Non-pigmented ciliary epithelial cell (primary cell): ENCODE results near the gene LRRC46.

ENCODE experiments used
- DNase-seq: peaks from one replicate; pipeline ENCODE4 v3.0.0-alpha.2; 2010; ENCODE audit warnings: low read depth

The LRRC46 gene

DNA sequence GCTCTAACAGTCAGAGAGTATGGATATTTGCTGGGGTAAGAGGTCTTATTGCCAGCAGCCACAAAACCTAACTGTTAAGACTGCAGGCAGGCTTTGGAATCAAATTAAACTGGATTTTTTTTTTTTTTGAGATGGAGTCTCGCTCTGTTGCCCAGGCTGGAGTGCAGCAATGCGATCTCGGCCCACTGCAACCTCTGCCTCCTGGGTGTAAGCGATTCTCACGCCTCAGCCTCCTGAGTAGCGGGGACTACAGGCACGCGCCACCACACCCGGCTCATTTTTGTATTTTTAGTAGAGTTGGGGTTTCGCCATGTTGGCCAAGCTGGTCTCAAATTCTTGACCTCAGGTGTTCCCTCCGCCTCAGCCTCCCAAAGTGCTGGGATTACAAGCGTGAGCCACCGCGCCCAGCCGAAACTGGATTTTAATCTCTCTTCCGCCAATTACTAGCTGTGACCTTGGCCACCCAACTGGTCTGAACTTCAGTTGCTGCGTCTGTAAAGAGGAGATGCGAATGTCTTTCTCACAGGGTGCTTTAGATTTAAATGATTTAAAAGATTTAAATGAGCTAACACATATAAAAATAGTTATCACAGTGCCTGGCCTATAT, 971 bp upstream of the LRRC46 start:
- DNase-seq = no peak

DNA sequence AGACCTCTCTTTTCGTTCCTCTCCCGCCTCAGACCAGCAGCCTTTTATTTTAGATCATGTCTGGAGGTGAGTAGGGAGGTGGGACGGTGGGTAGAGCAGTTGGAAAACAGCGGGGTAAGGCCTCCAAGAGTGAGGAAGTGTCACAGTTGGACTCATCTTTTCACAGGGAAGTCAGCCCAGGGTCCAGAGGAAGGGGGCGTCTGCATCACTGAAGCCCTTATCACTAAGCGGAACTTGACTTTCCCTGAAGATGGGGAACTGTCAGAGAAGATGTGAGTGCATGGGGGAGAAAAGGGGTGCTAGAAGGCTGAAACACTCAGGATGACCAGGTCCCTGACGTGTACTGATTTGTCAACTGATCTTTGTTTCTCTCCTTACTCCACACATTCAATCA, 461 bp downstream of the LRRC46 start:
- no peak for DNase-seq

GRCh38 chr17:47834756-47835155, 3.3 kb downstream of the LRRC46 start:
- DNase-seq = no peak

- no peak for DNase-seq
These were observed 5.1 kb downstream of the LRRC46 start for GRCh38 chr17:47836601-47837000.

GRCh38 chr17:47837401-47838039, 6.0 kb downstream of the LRRC46 start:
- DNase-seq = no peak

DNA sequence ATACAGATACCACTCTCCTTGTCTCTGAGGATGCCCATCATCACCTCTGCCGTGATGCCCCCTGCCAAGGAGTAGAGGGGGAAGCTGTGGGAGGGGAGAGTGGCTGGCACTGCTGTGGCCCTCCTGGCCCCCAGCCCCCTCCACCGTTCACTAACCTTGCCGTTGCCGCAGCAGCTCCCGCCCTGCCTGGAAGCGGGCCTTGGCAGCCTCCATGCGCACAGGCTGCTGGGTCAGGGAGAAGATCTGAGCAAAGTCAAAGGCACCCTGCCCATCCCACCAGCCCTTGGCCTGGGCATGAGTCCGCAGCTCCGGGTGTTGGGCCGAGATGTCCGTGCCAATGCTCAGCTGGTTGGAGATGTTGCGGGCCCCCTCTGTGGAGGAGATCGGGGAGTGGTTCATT, 7.2 kb downstream of the LRRC46 start:
- no peak for DNase-seq

DNA sequence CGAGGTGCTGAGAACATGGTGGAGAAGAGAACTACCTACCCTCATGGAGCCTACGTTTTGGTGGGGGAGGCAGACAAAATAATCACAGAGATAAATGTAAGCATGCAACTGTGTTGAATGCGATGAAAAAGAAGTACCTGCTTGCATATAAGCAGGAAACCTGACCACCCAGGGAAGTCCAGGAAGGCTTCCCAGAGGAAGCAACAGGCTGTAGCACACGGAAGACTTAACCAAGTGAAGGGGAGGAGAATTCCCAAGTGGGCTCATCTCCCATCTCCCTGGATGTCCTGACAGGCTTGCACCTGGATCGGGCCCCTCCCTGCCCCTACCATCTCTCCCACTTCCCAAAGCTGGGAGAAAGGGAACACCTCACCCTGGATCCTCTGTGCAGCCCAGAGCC, 7.6 kb downstream of the LRRC46 start:
- DNase-seq = no peak

GRCh38 chr17:47840001-47840741, 8.7 kb downstream of the LRRC46 start:
- DNase-seq = no peak

DNA sequence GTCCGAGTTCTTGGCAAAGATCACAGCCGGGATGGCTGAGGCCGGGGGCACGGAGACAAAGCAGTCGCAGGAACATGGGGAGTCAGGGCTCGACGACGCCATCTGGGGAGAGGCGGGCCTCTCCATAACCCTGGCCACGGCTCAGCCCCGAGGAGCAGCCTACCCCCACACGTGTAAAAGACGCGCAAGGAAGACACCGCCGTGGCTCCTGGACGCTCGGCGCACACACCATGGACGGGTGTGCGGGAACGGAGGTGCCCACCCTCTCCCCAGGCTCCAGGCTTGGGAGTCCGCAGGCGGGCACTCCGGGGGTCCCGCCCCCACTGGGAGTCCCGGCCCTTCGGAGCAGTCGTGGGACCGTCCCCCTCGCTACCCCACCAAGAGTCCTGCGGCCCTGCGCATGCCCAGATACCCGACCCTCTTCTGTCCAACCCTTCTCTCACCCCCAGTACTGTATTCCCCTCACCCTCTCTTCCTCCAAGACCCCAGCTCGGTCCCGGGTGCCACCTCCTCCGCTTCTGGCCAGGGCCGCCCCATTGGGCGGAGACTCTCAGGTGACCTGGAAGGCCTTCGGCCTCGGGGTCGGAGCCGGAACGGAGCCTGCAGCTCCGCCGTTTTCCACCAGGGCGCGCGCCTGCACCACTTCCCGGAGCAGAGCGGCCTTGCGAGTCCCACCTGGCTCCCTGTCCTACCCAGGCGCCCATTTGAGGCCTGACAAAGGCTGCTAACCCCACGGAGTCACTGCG, 9.4 kb downstream of the LRRC46 start, which contains the start of gene SCRN2:
SCRN2 (minus strand) TSS at position 532 of the 746 bp plus-strand sequence; CDS start at position 102, 430 bp downstream.
- no peak for DNase-seq

GRCh38 chr17:47841488-47842291, 10.2 kb downstream of the LRRC46 start:
- no peak for DNase-seq

DNA sequence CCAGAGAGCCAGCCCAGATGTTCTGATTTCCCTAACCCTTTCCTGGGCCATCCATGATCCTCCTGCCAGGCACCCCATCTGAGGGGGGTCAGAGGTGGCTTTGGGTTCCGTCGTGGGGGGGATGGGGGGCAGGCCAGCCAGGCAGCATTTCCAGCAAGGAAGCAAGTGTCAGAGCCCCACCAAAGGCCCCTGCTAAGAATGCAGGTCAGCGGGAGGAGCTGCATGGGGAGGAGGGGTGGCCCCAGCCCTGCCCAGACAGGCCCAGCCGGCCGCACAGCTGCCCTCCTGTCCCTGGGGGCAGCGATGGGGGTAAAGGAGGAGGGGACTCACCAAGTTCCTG, 11.9 kb downstream of the LRRC46 start:
- DNase-seq = no peak

GRCh38 chr17:47844227-47844626, 12.8 kb downstream of the LRRC46 start:
- DNase-seq = no peak

GRCh38 chr17:47844814-47845715, 13.6 kb downstream of the LRRC46 start:
- DNase-seq = no peak

- no peak for DNase-seq
These were observed 14.2 kb downstream of the LRRC46 start for GRCh38 chr17:47845716-47846075.

DNA sequence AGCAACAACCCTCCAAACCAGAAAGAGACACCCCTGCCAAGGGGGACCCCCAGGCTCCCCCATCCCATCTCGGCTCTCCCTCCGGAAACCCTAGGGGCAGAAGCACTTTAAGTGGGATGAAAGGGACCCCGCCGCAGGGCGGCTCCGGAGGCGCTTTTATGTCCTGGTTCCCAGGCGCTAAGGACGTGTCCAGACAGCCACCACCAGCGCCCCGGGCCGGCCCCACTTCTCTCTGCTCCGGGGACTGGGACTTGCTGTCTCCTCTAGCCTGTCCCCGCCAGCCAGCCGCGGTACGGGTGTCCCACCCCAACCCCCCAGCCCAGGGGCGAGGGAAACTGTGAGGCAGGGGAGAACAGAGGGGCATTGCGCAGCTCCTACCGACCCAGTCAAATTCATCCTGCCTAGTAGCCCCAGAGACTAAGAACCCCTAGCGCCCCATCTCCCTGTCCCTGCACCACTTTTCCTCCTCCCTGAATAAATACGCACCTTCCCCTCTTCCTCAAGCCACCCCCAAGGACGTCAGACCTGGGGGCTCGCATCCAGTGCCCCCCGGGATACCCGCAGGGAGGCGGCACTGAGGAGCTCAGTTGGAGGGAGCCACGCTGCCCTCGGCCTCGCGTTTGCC, 15.4 kb downstream of the LRRC46 start:
- DNase-seq = no peak

DNA sequence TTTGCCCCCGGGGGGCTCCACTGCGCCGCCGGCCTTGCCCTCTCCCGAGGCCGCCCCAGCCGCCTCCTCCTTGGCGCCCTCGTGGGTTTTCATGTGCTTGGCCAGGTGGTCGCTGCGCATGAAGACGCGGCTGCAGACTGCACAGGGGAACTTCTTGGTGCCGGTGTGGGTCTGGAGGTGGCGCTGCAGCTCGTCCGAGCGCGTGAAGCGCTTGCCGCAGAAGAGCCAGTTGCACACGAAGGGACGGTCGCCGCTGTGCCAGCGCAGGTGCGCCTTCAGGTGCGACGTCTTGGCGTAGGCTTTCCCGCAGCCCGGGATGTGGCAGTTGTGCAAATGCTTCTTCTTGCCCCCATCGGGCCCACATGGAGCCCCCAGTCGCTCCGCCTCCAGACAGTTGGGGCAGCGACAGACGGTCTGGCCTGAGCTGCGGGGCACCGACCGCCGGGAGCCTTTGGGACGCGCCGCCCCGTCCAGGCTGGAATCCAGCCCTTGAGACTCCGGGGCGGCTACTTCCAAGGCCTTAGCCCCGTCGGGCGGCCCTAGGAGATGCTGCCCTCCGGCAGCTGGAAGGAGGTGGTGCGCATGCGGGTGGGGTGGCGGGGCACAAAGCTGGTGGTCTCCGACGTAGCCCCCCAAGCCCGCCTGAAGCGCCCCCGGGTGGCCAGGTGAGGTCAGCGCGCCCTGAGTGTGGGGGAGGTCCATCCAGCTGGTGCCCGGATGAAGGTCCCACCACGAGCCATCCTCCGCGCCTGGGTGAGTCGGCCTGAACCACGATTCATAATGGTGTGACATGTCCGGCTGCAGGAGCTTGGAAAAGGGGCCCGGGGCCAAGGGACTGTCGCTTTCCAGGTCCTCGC, 16.1 kb downstream of the LRRC46 start:
- no peak for DNase-seq

GRCh38 chr17:47848198-47848513, 16.7 kb downstream of the LRRC46 start:
- DNase-seq = no peak

GRCh38 chr17:47850373-47850691, 18.9 kb downstream of the LRRC46 start:
- no peak for DNase-seq

DNA sequence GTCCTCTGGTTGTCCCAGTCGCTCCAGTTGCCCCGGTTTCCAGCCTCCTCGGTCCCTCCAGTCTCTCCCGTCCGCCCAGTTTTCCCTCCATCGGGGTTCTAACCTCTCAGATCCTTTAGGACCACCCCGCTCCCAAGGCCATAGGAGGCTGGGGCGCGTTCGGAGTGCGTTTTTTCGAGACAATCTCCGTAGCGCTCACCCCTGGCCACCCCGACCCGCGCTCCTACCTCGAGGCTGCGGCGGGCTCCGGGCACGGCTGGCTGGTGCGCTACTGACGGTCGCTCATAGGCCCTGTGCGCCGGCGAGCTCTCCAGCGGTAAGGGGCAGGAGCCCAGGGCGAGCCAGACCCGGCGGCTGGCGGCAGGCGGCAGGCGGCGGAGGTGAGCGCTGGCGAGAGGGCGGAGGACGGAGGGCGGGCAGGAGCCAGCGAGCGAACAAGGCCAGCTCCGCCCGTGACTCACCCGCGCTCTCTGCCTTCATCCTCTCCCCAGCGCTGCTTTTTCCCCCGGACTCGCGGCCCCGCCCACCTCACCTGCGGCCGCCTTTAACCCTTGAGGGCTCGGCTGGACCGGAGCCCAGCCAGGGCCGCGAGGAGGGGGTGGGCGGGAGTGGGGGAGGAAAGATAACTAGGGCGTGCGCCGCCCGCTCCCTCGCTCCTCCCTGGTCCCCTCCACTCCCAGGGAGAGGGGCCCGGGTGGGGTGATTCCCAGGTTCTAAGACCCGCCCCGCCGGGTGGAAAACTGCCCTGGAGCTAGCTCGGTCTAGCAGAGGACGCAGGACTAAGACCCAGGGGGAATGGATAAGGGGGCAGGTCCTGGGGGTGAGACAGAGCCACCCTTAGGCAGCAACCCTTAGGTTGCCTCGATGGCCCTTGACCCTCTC, 19.5 kb downstream of the LRRC46 start, which contains the start of gene SP6:
SP6 (minus strand) TSS at position 472 of the 882 bp plus-strand sequence. CDS start 2,734 bp downstream, outside the sequence.
- DNase-seq = no peak
